ENCODE data around the gene ZNF454. TPM values are rescaled to one million over a fixed set of nuclear protein-coding genes. Genes with fewer than 3 reads are reported as not detected.

Gene ZNF454
- total and polyA plus RNA-seq, 2 experiments from 2014 or later, result 4.9 to 5.9 TPM

DNA sequence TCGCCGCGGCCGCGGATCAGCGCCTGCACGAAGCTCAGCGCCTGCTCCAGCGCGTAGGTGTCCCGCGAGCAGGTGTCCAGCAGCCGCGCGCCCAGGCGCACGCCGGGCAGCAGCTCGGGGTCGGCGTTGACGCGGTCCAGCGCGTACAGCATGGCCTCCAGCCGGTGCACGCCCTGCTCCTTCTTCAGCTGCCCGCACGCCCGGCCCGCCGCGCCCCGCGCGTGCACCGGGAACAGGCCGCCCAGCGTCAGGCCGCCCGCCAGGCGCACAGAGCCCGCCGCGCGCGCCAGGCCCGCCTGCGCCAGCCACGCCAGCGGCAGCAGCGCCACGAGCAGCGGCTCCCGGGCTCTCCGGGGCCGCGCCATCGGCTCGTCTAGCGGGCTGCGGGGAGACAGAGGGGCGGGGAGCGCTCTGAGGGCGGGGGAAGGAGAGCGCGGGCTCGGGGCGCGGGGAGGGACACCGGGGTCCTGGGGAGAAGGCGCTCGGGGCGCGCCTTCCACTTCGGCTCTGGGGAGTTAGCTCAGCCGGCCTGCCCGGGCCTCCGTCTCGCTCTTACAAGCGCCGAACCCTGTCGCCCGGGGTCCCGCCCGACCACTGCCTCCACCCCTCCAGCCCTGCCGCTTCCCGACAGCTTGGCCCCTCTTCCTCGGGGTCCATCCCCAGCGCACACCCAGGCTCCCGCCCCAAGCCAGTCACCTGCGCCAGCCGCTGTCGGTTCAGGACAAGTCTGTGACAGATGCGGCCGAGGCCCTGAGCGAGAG lies 53.8 kb downstream of the ZNF454 start, which contains the start of gene GRM6:
Gene GRM6, minus strand, starts transcription at position 741 of the 761 bp plus-strand sequence. Its CDS starts 376 bp downstream, at position 365.
- Histone ChIP-seq H3F3A (replicated peaks; ENCODE audit: low read depth) (0 out of 2 replicates have a peak, but pooled peaks cover 3% of the 10 kb centered on the region), H3K9me2 (ENCODE audit: insufficient read depth) (no peaks in the 10 kb centered on the region), H3K36me3 (ENCODE audit: insufficient read depth) (no peaks in the 10 kb centered on the region), H3K27me3 (ENCODE audit: insufficient read depth) (peaks cover 42% of the 10 kb centered on the region), H3K27ac (ENCODE audit: low read depth) (no peak within 1 kb of the TSS), H4K20me1 (replicated peaks; ENCODE audit: insufficient read depth) (no peaks in the 10 kb centered on the region), H3K4me1 (ENCODE audit: insufficient read depth) (peaks cover 8% of the 10 kb centered on the region), H3K4me2 (peak within 1 kb of the TSS; percentile 80), H2AFZ (peak within 1 kb of the TSS; percentile 88), H3K4me3 (peak within 1 kb of the TSS; percentile 59), H3K79me2 (replicated peaks; ENCODE audit: insufficient read depth) (no peaks in the 10 kb centered on the region)
- H3K27me3 Mint-ChIP-seq (ENCODE audit: insufficient read depth, low read depth, poor library complexity), result peaks cover 50% of the 10 kb centered on the region
- DNase-seq (ENCODE audit: low spot score) (peak; percentile 53), ATAC-seq (peak; percentile 67)
- H3K27ac Mint-ChIP-seq, result no peak within 1 kb of the TSS
- TF ChIP-seq, protein P1, sequence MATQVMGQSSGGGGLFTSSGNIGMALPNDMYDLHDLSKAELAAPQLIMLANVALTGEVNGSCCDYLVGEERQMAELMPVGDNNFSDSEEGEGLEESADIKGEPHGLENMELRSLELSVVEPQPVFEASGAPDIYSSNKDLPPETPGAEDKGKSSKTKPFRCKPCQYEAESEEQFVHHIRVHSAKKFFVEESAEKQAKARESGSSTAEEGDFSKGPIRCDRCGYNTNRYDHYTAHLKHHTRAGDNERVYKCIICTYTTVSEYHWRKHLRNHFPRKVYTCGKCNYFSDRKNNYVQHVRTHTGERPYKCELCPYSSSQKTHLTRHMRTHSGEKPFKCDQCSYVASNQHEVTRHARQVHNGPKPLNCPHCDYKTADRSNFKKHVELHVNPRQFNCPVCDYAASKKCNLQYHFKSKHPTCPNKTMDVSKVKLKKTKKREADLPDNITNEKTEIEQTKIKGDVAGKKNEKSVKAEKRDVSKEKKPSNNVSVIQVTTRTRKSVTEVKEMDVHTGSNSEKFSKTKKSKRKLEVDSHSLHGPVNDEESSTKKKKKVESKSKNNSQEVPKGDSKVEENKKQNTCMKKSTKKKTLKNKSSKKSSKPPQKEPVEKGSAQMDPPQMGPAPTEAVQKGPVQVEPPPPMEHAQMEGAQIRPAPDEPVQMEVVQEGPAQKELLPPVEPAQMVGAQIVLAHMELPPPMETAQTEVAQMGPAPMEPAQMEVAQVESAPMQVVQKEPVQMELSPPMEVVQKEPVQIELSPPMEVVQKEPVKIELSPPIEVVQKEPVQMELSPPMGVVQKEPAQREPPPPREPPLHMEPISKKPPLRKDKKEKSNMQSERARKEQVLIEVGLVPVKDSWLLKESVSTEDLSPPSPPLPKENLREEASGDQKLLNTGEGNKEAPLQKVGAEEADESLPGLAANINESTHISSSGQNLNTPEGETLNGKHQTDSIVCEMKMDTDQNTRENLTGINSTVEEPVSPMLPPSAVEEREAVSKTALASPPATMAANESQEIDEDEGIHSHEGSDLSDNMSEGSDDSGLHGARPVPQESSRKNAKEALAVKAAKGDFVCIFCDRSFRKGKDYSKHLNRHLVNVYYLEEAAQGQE (IDR thresholded peaks at IDR 0.05; ENCODE audit: unreplicated experiment), result no peak
- no peak for TF ChIP-seq EZH2phosphoT487 (IDR thresholded peaks at IDR 0.05; ENCODE audit: unreplicated experiment)
- TF ChIP-seq, protein P2, sequence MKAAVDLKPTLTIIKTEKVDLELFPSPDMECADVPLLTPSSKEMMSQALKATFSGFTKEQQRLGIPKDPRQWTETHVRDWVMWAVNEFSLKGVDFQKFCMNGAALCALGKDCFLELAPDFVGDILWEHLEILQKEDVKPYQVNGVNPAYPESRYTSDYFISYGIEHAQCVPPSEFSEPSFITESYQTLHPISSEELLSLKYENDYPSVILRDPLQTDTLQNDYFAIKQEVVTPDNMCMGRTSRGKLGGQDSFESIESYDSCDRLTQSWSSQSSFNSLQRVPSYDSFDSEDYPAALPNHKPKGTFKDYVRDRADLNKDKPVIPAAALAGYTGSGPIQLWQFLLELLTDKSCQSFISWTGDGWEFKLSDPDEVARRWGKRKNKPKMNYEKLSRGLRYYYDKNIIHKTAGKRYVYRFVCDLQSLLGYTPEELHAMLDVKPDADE (IDR thresholded peaks at IDR 0.05), result no peak
- TF ChIP-seq EZH2 (IDR thresholded peaks at IDR 0.05; ENCODE audit: low read depth, unreplicated experiment), result peak; percentile 30
- H3K9me3 Mint-ChIP-seq, result peaks cover 47% of the 10 kb centered on the region
- peak within 1 kb of the TSS; percentile 64 for H3K4me3 Mint-ChIP-seq
- peaks cover 11% of the 10 kb centered on the region; the same call in 2 of the 3 replicates for H3K4me1 Mint-ChIP-seq
- peaks cover 8% of the 10 kb centered on the region for H3K36me3 Mint-ChIP-seq (ENCODE audit: low read depth)

DNA sequence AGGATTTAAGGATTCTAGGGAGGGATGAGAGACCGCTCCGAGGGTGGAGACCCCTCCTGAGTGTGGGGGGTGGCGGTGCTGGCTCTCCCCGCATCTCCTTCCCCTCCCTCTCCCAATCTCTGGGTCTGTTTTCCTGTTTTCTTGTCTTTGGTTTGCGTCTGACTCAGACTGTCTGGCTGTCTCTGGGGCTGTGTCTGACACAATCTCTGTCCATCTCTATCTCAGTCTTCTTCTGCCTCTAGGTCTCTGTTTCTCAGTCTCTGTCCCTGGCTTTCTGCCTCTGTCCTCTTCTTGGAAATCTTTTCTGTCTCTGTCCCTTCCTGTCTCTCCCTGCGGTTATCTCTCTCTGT lies 54.3 kb downstream of the ZNF454 start:
- ATAC-seq (no peak), DNase-seq (ENCODE audit: low spot score) (no peak)
- Mint-ChIP-seq H3K9me3 (peaks cover 47% of the 10 kb centered on the region), H3K27me3 (ENCODE audit: insufficient read depth, low read depth, poor library complexity) (peaks cover 50% of the 10 kb centered on the region), H3K36me3 (ENCODE audit: low read depth) (peaks cover 7% of the 10 kb centered on the region), H3K4me1 (peaks cover 11% of the 10 kb centered on the region; the same call in 2 of the 3 replicates), H3K27ac (no peak overlapping the region), H3K4me3 (peak overlapping the region; percentile 62)
- Histone ChIP-seq H3K9me2 (ENCODE audit: insufficient read depth) (no peaks in the 10 kb centered on the region), H3K27me3 (ENCODE audit: insufficient read depth) (peaks cover 42% of the 10 kb centered on the region), H4K20me1 (replicated peaks; ENCODE audit: insufficient read depth) (no peaks in the 10 kb centered on the region), H3K27ac (ENCODE audit: low read depth) (no peak overlapping the region), H3K4me1 (ENCODE audit: insufficient read depth) (peaks cover 8% of the 10 kb centered on the region), H3F3A (replicated peaks; ENCODE audit: low read depth) (0 out of 2 replicates have a peak, but pooled peaks cover 3% of the 10 kb centered on the region), H3K4me3 (peak overlapping the region; percentile 59), H3K4me2 (peak overlapping the region; percentile 80), H2AFZ (peak overlapping the region; percentile 88), H3K79me2 (replicated peaks; ENCODE audit: insufficient read depth) (no peaks in the 10 kb centered on the region), H3K36me3 (ENCODE audit: insufficient read depth) (no peaks in the 10 kb centered on the region)
- TF ChIP-seq, protein P1 (IDR thresholded peaks at IDR 0.05; ENCODE audit: unreplicated experiment), result no peak
- no peak for TF ChIP-seq POLR2AphosphoS5 (IDR thresholded peaks at IDR 0.05; ENCODE audit: low read depth)
